Lung (tissue), 12 donors: ENCODE results near the gene CHD1L. TPM values are rescaled to one million over a fixed set of nuclear protein-coding genes. Genes with fewer than 3 reads are reported as not detected.
A peak's percentile ranks its signal among the peaks of the same experiment; 100 is the strongest.
"Not testable (repeated sequence)": the region's sequence is repeated elsewhere in the genome, so short reads cannot be mapped to it uniquely, and the experiment has no call there.

Experiments used
- ATAC-seq: fragments of 200-7000 bp; cut with Tn5 transposase; one replicate; pipeline ENCODE4 v1.9.1; 2020; ENCODE audit warnings: moderate number of reproducible peaks; ENCODE audit not compliant: insufficient read depth, low FRiP score
- DNase-seq, 3 donors: peaks; one replicate each; pipeline ENCODE4 v3.0.0-alpha.2; 2013 to 2017
- H3K27ac ChIP-seq, 2 donors: one replicate each; pipeline ENCODE4 v1.5.1; 2013; ENCODE audit warnings: mild to moderate bottlenecking in 2 of 2, moderate library complexity in 2 of 2, control low read depth in 1 of 2, inconsistent platforms in 1 of 2, low read depth in 1 of 2, low read length in 1 of 2
- H3K27me3 ChIP-seq, 3 donors: one replicate each; pipeline ENCODE4 v1.5.1; 2013; ENCODE audit warnings: low read length in 2 of 3; ENCODE audit not compliant: control insufficient read depth in 3 of 3, insufficient read depth in 3 of 3
- H3K36me3 ChIP-seq, 4 donors: one replicate each; pipeline ENCODE4 v1.5.1; 2013; ENCODE audit warnings: low read length in 4 of 4, mild to moderate bottlenecking in 1 of 4, moderate library complexity in 1 of 4; ENCODE audit not compliant: control insufficient read depth in 4 of 4, insufficient read depth in 4 of 4
- H3K4me1 ChIP-seq, 5 donors: one replicate each; pipeline ENCODE4 v1.5.1; 2013; ENCODE audit warnings: low read length in 5 of 5, mild to moderate bottlenecking in 2 of 5, moderate library complexity in 1 of 5; ENCODE audit not compliant: control insufficient read depth in 5 of 5, insufficient read depth in 5 of 5
- H3K4me3 ChIP-seq: one replicate; pipeline ENCODE4 v1.5.1; 2013; ENCODE audit warnings: mild to moderate bottlenecking, control low read depth, moderate library complexity
- H3K9ac ChIP-seq, 2 donors: one replicate each; pipeline ENCODE4 v1.5.1; 2013; ENCODE audit warnings: low read length in 2 of 2, control low read depth in 1 of 2; ENCODE audit not compliant: insufficient read depth in 1 of 2
- H3K9me3 ChIP-seq, 4 donors: one replicate each; pipeline ENCODE4 v1.5.1; 2013; ENCODE audit warnings: low read length in 3 of 4, mild to moderate bottlenecking in 1 of 4, moderate library complexity in 1 of 4; ENCODE audit not compliant: control insufficient read depth in 4 of 4, insufficient read depth in 3 of 4
- CTCF ChIP-seq: IDR thresholded peaks from 2 replicates; pipeline ENCODE4 v1.5.1; 2012; ENCODE audit warnings: mild to moderate bottlenecking; ENCODE audit errors: control extremely low read depth, extremely low read depth
- WGBS, 2 donors: extraction: QIAGEN DNeasy Blood & Tissue Kit; methylation state at CpG; one replicate each; pipeline ENCODE4 v1.1.7; 2013; 5-methylcytosine and 5-hydroxymethylcytosine counted together
- polyA plus RNA-seq, 2 donors: library from polyadenylated mRNA; stranded (reverse); fragments of 200-250 nt; gene quantifications; one replicate each; pipeline ENCODE4 v1.2.1, GENCODE V29; 2013
- total RNA-seq, 2 donors: library from RNA; depleted of rRNA in 1 of 2; stranded (reverse); fragments of >200 nt in 1 of 2; gene quantifications; one replicate each; pipeline ENCODE4 v1.2.1, GENCODE V29; 2014 to 2021
- donor health status: control.
- donor health status: control.
- donor health status: Bipolar disorder and iron deficiency.
- donor health status: healthy.
- donor health status: DM: yes; HTN: yes; CAD: no.

CHD1L gene
- total and polyA plus RNA-seq, 4 donors: 15.3 to 38.9 (median 22.4) TPM

- Histone ChIP-seq H3K36me3 (no peaks in the 10 kb centered on the region), H3K27me3 (no peaks in the 10 kb centered on the region), H3K9me3 (no peaks in the 10 kb centered on the region), H3K4me1 (peaks cover 0 to 9% (median 2%) of the 10 kb centered on the region in 5 donors), H3K4me3 (peak overlapping the region; percentile 33), H3K9ac (no peak overlapping the region), H3K27ac (no peak overlapping the region)
- ATAC-seq (no peak), DNase-seq (peak in 1 of 3 donors; percentile 60)
- no peak for TF ChIP-seq CTCF
- 69 to 76% methylated on average over 14 of the region's 14 CpGs for WGBS, 2 donors
These were observed 18.5 kb upstream of the CHD1L start for GRCh38 chr1:147223740-147224615.

- no peaks in the 10 kb centered on the region for H3K9me3 ChIP-seq
- H3K27ac ChIP-seq: peak within 1 kb of the TSS; percentile 56 to 82
- no peaks in the 10 kb centered on the region for H3K27me3 ChIP-seq
- no peaks in the 10 kb centered on the region for H3K36me3 ChIP-seq
- H3K4me3 ChIP-seq: peak within 1 kb of the TSS; percentile 42
- 0 to 1% methylated on average over 17 of the region's 17 CpGs for WGBS, 2 donors
- H3K4me1 ChIP-seq: peaks cover 0 to 9% (median 2%) of the 10 kb centered on the region in 5 donors
- H3K9ac ChIP-seq: peak within 1 kb of the TSS; percentile 30 to 80
- peak; percentile 90 for ATAC-seq
- peak; percentile 85 to 95 (median 92) for DNase-seq
- no peak for TF ChIP-seq CTCF
These were observed 17.2 kb upstream of the CHD1L start, which contains the start of gene FMO5 for GRCh38 chr1:147225193-147225730. Gene FMO5 (minus strand): TSS chr1:147225339. CDS start chr1:147225029, 310 bp downstream.

GRCh38 chr1:147231032-147231431, 11.5 kb upstream of the CHD1L start:
- not testable (repeated sequence) for H3K4me3 ChIP-seq, H3K9ac ChIP-seq, H3K36me3 ChIP-seq, DNase-seq, H3K4me1 ChIP-seq, H3K9me3 ChIP-seq, H3K27me3 ChIP-seq, ATAC-seq, H3K27ac ChIP-seq
- WGBS, 2 donors: 84 to 89% methylated on average over 5 of the region's 5 CpGs

- H3K36me3 ChIP-seq, ATAC-seq, H3K27ac ChIP-seq, H3K4me1 ChIP-seq, DNase-seq, H3K9me3 ChIP-seq, H3K27me3 ChIP-seq, H3K4me3 ChIP-seq, H3K9ac ChIP-seq: not testable (repeated sequence)
- 75 to 92% methylated on average over 7 of the region's 8 CpGs for WGBS, 2 donors
These were observed 8.6 kb upstream of the CHD1L start for GRCh38 chr1:147233903-147234302.
